ENCODE data around the gene CEP85.

DNA sequence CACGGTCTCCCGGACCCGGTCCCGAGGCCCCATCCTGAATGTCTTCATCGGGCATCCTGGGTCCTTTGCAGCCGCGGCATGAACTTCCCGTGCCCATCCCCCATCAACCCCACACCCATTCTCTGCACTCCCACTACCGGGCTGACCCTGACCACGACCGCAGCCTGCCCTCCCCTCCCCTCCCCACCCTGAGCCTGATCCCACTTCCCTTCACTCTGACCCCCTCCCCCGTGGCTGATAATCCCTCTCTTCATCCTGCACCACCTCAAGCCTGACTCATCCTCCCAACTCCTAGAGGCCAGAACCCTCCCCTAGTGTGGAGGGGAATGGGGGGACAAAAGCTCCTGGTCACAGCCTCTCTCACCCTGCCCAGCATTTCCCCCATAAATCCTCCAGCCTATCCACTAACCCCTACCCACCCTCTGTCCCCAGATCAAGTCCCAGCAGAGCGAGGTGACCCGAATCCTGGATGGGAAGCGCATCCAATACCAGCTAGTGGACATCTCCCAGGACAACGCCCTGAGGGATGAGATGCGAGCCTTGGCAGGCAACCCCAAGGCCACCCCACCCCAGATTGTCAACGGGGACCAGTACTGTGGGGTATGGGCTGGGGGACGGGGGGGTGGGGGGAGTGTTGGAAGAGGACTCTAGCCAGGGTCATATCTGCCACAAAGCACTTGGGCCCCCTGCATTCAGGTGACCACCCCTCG lies 46.5 kb downstream of the CEP85 start:
- TF ChIP-seq CTCF (IDR thresholded peaks at IDR 0.05; ENCODE audit: insufficient read depth, low read depth, low read length) (no peak), EZH2 (IDR thresholded peaks at IDR 0.05; ENCODE audit: insufficient read depth, low read length) (no peak)
